Right renal pelvis (tissue), 4 donors: ENCODE results near the gene MS4A14. TPM values are rescaled to one million over a fixed set of nuclear protein-coding genes. Genes with fewer than 3 reads are reported as not detected.
"Not testable (repeated sequence)": the region's sequence is repeated elsewhere in the genome, so short reads cannot be mapped to it uniquely, and the experiment has no call there.

Source experiments
- DNase-seq, 4 donors: peaks; one replicate each; pipeline ENCODE4 v3.0.0-alpha.2; 2013; ENCODE audit warnings: low read depth in 4 of 4, low spot score in 3 of 4, missing footprints in 1 of 4
- polyA plus RNA-seq, 4 donors: library from polyadenylated mRNA; unstranded; fragments of 120-200 nt; gene quantifications; one replicate each; pipeline ENCODE4 v1.2.1, GENCODE V29; 2013; ENCODE audit not compliant: insufficient read length in 4 of 4

MS4A14 gene, protein sequence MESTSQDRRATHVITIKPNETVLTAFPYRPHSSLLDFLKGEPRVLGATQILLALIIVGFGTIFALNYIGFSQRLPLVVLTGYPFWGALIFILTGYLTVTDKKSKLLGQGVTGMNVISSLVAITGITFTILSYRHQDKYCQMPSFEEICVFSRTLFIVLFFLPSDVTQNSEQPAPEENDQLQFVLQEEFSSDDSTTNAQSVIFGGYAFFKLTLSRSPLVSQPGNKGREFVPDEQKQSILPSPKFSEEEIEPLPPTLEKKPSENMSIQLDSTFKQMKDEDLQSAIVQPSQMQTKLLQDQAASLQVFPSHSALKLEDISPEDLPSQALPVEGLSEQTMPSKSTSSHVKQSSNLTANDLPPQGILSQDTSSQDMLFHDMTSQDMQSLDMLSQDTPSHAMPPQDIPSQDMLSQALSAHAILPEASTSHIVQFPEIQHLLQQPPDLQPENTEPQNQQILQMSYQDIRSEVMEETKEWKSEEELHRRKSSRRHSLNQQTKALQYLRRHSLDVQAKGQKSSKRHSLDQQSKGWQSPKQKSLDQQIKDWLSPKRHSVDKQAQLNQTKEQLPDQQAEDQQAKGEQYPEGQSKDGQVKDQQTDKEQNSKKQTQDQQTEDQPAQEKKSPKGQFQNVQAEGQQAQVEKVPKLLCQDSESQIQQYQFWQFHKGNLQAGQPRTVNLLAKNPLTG
- polyA plus RNA-seq, result under 1 TPM; 0.13 to 0.23 (median 0.17) TPM

DNA sequence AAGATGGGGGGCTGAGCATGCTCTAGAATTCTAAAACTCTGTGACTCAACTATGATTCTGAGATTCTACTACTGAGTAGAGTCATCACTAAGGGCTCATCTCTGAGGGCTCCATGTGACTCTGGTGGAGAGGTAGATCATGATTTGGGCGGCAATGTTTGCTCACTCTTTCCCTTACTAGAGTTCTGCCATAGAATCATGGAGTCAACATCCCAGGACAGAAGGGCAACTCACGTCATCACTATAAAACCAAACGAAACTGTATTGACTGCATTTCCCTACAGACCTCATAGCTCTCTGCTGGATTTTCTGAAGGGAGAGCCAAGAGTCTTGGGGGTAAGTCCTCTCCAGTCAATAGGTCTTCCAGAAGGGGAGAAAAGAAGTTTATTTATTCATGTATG is at the start of gene MS4A14:
TSS of gene MS4A14 (plus strand) at position 78 of the 400 bp plus-strand sequence. CDS start at position 198, 120 bp downstream.
- DNase-seq, result no peak

DNA sequence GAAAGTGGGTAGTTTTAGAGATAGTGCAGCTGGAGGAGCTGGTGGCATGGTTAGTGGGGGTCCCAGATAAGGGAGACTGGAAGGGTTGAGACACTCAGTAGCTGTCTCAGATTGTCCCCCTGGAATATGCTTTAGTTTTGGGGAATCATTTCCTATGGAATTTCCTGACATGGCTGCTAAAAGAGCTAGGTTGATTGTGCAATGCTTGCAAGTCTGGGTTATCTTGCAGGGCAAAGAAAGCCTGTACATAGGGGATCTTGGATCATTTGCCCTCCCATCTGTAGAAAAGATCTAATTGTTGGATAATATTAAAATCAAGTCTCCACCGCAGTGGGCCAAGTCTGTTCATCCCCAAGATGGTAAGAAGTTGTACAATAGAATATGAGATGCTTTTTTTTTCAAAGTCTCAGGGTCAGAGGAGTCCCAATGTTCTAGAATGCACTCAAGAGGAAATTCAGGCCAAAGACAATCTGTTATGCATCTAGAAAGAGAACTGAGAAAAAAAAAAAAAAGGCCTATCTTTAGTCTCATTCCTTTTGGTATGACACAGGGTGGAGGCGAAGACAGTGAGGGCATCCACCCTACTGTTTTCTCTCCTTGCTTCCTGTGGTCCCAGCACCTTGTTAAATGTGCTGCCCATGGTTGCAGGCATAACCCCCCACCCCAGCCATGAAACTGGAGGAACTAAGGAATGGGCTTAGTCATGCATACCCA is 49.0 kb upstream of the MS4A14 start:
- DNase-seq, result no peak

DNA sequence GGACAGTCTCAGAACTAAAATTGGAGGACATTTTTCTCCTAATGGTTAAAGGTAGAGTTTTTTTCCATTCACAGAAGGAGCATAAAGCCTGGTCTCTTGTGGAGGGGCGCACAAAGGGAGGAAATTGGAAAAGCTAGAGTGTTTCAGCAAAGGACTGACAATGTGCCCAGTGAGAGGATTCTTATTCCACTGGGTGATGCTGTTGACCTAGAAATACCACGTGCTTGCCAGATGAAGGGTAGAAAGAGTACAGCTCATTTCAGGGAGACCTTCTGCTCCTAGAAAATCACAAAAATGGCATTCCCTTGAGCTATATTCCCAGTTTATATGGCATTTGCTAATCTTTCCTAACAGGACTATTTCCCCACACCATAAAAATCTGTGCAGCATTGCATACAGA is 48.1 kb upstream of the MS4A14 start:
- no peak for DNase-seq

DNA sequence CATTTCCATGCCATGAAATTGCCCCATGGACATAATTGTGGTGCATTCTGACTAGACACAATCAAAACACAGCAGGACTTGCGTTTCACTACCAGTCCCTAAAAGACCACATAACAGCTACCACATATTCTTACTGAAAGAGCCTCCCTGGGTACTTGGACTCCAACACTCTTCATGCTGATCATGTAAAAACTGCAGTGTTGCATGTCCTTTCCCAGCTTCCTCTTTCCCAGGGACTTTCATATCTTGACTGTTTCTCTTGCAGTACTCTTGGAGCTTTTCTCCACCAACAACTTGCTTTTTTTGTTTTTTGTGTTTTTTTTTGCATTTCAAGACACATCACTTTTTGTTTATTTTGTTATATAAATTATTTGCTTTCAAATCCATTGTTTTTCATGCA is 46.3 kb upstream of the MS4A14 start:
- DNase-seq, result no peak

- no peak for DNase-seq
These were observed 38.5 kb upstream of the MS4A14 start for GRCh38 chr11:60357771-60358170.

- no peak for DNase-seq
These were observed 35.6 kb upstream of the MS4A14 start for GRCh38 chr11:60360621-60361020.

- no peak for DNase-seq
These were observed 34.0 kb upstream of the MS4A14 start for GRCh38 chr11:60362241-60362640.

DNA sequence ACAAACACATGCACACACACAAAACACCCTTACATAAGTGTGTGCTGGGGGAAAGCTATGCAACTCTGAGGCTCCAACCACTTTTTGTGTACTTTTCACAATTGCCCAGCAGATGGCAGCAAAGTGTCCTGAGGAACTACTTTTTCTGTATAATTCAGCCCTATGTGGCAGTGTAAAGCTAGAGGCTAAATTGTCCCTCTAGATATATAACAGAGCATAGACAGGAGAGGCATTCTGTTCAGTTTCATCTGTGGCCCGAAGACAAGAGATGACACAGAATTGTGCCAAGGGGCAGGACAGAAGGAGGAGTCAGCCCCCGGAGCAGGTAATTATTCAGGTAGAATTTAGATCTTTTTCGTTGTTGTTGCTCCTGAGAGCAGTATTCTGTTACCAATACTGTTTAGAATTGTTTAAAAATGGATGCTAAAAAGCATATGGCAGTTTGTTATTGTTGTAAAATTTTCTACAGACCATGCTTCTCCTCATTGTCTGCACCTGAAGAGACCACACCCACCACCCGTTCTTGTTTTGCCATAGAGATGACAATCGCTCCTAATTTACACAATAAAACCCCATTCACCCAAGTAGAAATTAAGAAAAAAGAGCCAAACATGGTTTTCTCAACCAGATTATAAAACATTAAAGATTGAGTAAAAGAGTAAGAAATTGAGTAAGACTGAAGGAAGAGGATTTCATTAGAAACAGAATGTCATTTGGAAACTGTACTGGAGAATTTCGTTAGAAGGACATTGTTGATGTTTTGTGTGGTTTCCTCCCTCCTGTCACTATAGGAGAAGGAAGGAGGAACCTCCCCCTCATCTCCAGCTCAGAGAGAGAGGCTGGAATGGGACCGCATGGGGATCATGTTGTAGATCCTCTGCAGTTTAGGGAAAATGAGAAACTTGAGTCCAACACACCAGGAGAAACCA is 32.5 kb upstream of the MS4A14 start:
- peak; percentile 49 to 57 (median 54) for DNase-seq

- DNase-seq, result not testable (repeated sequence)
These were observed 29.9 kb upstream of the MS4A14 start for GRCh38 chr11:60366262-60366904.

DNA sequence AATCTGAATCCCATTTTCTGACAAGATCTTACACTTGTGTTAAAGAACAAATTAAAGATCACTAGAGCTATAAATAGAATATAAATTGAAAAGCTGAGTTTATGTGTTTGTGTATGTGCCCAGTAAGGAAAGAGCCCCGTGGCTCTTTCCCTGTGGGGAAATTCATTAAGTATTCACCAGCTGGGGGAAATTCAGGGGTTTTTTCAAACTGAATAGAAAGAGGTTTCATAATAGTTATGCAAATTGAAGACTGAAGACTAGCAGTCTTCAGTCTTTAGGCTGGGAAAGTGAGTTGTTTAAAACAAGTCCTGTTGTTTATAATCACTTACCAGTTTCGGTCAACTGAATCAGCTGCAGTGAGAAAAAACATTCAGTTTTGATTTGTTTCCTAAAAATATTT is 29.2 kb upstream of the MS4A14 start:
- no peak for DNase-seq

- no peak for DNase-seq
These were observed 28.4 kb upstream of the MS4A14 start for GRCh38 chr11:60367896-60368295.

GRCh38 chr11:60370252-60370810 is 25.9 kb upstream of the MS4A14 start:
- no peak for DNase-seq

- DNase-seq, result no peak
These were observed 25.4 kb upstream of the MS4A14 start for GRCh38 chr11:60370811-60371298.

GRCh38 chr11:60371386-60371785 is 24.9 kb upstream of the MS4A14 start:
- no peak for DNase-seq

GRCh38 chr11:60371854-60372253 is 24.4 kb upstream of the MS4A14 start:
- DNase-seq, result no peak

GRCh38 chr11:60372767-60373166 is 23.5 kb upstream of the MS4A14 start:
- DNase-seq, result no peak

- DNase-seq, result no peak
These were observed 20.9 kb upstream of the MS4A14 start for GRCh38 chr11:60375316-60375715.

DNA sequence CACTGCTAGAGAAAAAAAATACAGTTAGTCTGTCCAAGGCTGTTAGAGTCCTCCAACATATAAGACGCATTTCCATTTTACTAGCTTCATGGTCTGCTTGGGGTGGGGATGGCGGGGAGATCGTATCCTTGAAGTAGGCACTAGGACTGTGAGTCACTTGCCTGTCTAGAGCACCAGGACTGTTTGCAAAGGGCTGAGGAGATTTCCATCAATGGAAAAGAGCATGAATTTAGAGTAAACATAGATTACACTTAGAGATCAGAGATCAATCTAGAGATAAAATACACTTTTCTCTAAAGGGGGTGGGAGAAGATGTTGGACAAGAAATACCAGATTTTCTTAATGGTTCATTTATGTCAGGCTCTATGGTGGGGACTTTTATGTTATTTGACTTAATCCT is 19.7 kb upstream of the MS4A14 start:
- DNase-seq, result no peak

GRCh38 chr11:60377401-60378136 is 18.7 kb upstream of the MS4A14 start:
- no peak for DNase-seq
